ELR (cell line): ENCODE results near the gene MIDN.
A peak's percentile ranks its signal among the peaks of the same experiment; 100 is the strongest.
"Not testable (repeated sequence)": the region's sequence is repeated elsewhere in the genome, so short reads cannot be mapped to it uniquely, and the experiment has no call there.

Source experiments
- DNase-seq: peaks from one replicate; pipeline ENCODE4 v3.0.0-alpha.2; 2015; ENCODE audit warnings: low read depth

Gene MIDN

GRCh38 chr19:1246265-1247087, 1.9 kb upstream of the MIDN start:
- DNase-seq, result not testable (repeated sequence)

GRCh38 chr19:1247748-1248138, 640 bp upstream of the MIDN start:
- no peak for DNase-seq

- peak; percentile 83 for DNase-seq
These were observed 459 bp downstream of the MIDN start for GRCh38 chr19:1248786-1249297.

GRCh38 chr19:1249298-1249989, 1.1 kb downstream of the MIDN start:
- peak; percentile 95 for DNase-seq

GRCh38 chr19:1249990-1250436, 1.6 kb downstream of the MIDN start:
- DNase-seq, result no peak

- DNase-seq, result peak; percentile 56
These were observed 2.3 kb downstream of the MIDN start for GRCh38 chr19:1250437-1251260.

- peak; percentile 83 for DNase-seq
These were observed 3.2 kb downstream of the MIDN start for GRCh38 chr19:1251330-1252220.

GRCh38 chr19:1252221-1252820, 3.9 kb downstream of the MIDN start:
- DNase-seq, result peak; percentile 95

- DNase-seq, result peak; percentile 95
These were observed 4.6 kb downstream of the MIDN start for GRCh38 chr19:1252821-1253513.

GRCh38 chr19:1253514-1254080, 5.2 kb downstream of the MIDN start:
- DNase-seq, result peak; percentile 81

- no peak for DNase-seq
These were observed 5.7 kb downstream of the MIDN start for GRCh38 chr19:1254081-1254527.

GRCh38 chr19:1254530-1255185, 6.3 kb downstream of the MIDN start:
- no peak for DNase-seq

- no peak for DNase-seq
These were observed 7.1 kb downstream of the MIDN start for GRCh38 chr19:1255186-1256161.

GRCh38 chr19:1256646-1257474, 8.5 kb downstream of the MIDN start:
- no peak for DNase-seq

GRCh38 chr19:1257475-1258162, 9.2 kb downstream of the MIDN start:
- no peak for DNase-seq

GRCh38 chr19:1258163-1258492, 9.7 kb downstream of the MIDN start:
- no peak for DNase-seq
